ENCODE data around the gene EIF4G3.

EIF4G3 gene

GRCh38 chr1:21022279-21023040 lies 154.2 kb downstream of the EIF4G3 start:
- peak in 1 of 4 experiments; percentile 2 for DNase-seq

GRCh38 chr1:21021311-21021710 lies 155.4 kb downstream of the EIF4G3 start:
- no peak for DNase-seq

GRCh38 chr1:21020151-21020550 lies 156.5 kb downstream of the EIF4G3 start:
- no peak for DNase-seq

- no peak for DNase-seq
Measured at GRCh38 chr1:21018673-21019072, 158.0 kb downstream of the EIF4G3 start.

- DNase-seq, result no peak
Measured at GRCh38 chr1:21013510-21013909, 163.2 kb downstream of the EIF4G3 start.

GRCh38 chr1:21012937-21013336 lies 163.8 kb downstream of the EIF4G3 start:
- no peak for DNase-seq

- no peak for DNase-seq
Measured at GRCh38 chr1:21007876-21008275, 168.8 kb downstream of the EIF4G3 start.

GRCh38 chr1:21005466-21006239 lies 171.0 kb downstream of the EIF4G3 start:
- no peak for DNase-seq

- no peak for DNase-seq
Measured at GRCh38 chr1:21003281-21004045, 173.2 kb downstream of the EIF4G3 start.

- DNase-seq, result no peak
Measured at GRCh38 chr1:21001042-21001441, 175.7 kb downstream of the EIF4G3 start.

GRCh38 chr1:21000245-21000594 lies 176.5 kb downstream of the EIF4G3 start:
- no peak for DNase-seq

GRCh38 chr1:20999525-21000244 lies 177.0 kb downstream of the EIF4G3 start:
- no peak for DNase-seq

- no peak for DNase-seq
Measured at GRCh38 chr1:20998826-20999225, 177.9 kb downstream of the EIF4G3 start.

GRCh38 chr1:20997602-20998224 lies 179.0 kb downstream of the EIF4G3 start:
- DNase-seq, result no peak

GRCh38 chr1:20996554-20996953 lies 180.1 kb downstream of the EIF4G3 start:
- no peak for DNase-seq

GRCh38 chr1:20993716-20994575 lies 182.8 kb downstream of the EIF4G3 start:
- no peak for DNase-seq

GRCh38 chr1:20992322-20993056 lies 184.2 kb downstream of the EIF4G3 start:
- no peak for DNase-seq

GRCh38 chr1:20988943-20989342 lies 187.8 kb downstream of the EIF4G3 start:
- no peak for DNase-seq

- DNase-seq, result no peak
Measured at GRCh38 chr1:20987831-20988825, 188.6 kb downstream of the EIF4G3 start.

Data from activated CD4-positive, CD25-positive, alpha-beta regulatory T cell (primary cell).